HG03103 (cell line): ENCODE measurements around the gene LIN7A.
"Not testable (repeated sequence)": the region's sequence is repeated elsewhere in the genome, so short reads cannot be mapped to it uniquely, and the experiment has no call there.

Experiments used
- ATAC-seq: cut with Tn5 transposase; IDR thresholded peaks from one replicate; pipeline ENCODE4 v1.9.1; 2021; ENCODE audit warnings: low read depth; ENCODE audit not compliant: unreplicated experiment

The LIN7A gene

DNA sequence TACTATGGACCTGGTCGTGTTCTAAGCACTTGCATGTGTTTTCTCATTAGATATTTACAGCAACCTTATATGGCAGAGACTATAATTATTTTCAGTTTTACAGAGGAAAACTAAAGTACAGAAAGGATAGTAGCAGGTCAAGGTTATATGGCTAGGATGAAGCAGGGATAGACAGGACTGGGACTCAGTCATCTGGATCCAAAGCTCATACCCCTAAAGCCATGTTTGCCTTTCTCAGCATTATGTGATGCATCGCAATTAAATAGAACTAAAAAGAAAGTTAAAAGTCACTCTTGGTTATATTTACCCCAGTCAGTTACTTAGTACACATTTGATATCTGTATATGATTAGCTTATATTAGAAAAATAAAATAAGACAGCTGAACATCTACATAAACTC, 13.3 kb downstream of the LIN7A start:
- no peak for ATAC-seq

GRCh38 chr12:80920006-80920405, 17.7 kb downstream of the LIN7A start:
- ATAC-seq = no peak

GRCh38 chr12:80917651-80918050, 20.1 kb downstream of the LIN7A start:
- no peak for ATAC-seq

GRCh38 chr12:80912901-80913770, 24.6 kb downstream of the LIN7A start:
- no peak for ATAC-seq

- no peak for ATAC-seq
These were observed 28.4 kb downstream of the LIN7A start for GRCh38 chr12:80909370-80909769.

DNA sequence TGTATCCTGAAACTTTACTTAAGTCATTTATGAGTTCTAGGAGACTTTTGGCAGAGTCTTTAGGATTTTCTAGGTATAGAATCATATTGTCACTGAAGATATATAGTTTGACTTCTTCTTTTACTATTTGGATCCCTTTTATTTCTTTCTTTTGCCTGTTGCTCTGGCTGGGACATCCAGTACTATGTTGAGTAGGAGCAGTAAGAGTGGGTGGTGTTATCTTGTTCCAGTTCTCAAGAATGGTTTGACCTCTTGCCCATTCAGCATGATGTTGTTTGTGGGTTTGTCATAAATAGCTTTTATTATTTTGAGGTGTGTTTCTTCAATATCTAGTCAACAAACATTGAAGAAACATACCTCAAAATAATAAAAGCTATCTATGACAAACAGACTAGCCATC, 35.0 kb downstream of the LIN7A start:
- no peak for ATAC-seq

DNA sequence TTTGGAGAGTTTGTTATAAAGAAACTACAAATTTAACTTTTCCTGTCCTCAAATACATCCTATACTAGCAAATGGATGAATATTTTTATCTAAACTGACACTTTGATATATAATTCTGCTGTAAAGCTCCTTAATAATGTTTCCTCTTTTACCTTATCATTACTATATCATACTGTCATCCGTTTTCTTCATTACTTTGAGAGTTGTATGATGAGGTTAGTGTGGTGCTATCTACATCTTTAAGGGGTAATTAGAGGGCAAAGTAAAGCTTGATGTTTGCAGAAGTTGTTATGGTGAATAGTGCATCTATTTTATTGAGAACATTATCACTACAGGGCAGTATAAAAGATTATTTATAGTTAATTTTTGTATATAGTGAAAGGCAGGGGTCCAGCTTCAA, 36.1 kb downstream of the LIN7A start:
- no peak for ATAC-seq

- ATAC-seq = no peak
These were observed 42.5 kb downstream of the LIN7A start for GRCh38 chr12:80895240-80895639.

DNA sequence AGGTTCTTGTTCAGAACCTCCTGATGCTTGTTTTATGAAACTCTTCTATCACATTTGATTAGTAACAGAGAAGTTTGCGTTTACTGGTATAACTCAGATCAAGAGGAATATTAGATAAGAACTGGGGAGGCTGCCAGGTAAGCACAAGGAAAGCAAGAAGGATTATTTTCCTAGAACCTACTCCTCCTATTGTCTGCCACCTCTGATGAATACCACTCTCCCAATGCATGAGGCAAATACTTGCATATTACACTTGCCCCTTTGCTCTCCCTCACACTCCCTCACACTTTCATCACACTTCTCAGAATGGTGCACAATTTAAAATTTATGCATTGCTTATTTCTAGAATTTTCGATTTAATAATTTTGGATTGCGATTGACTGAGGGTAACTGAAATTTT, 43.6 kb downstream of the LIN7A start:
- ATAC-seq = no peak

GRCh38 chr12:80892597-80893445, 44.9 kb downstream of the LIN7A start:
- ATAC-seq = no peak

GRCh38 chr12:80884651-80885050, 53.1 kb downstream of the LIN7A start:
- ATAC-seq = no peak

- no peak for ATAC-seq
These were observed 56.6 kb downstream of the LIN7A start for GRCh38 chr12:80881106-80881505.

DNA sequence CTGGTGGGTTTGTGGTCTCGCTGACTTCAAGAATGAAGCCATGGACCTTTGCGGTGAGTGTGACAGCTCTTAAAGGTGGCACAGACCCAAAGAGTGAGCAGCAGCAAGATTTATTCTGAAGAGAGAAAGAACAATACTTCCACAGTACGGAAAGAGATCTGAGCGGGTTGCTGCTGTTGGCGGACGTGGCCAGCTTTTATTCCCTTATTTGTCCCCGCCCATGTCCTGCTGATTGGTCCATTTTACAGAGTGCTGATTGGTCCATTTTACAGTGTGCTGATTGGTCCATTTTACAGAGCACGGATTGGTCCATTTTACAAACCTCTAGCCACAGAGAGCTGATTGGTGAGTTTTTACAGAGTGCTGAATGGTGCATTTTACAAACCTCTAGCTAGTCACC, 59.3 kb downstream of the LIN7A start:
- not testable (repeated sequence) for ATAC-seq

DNA sequence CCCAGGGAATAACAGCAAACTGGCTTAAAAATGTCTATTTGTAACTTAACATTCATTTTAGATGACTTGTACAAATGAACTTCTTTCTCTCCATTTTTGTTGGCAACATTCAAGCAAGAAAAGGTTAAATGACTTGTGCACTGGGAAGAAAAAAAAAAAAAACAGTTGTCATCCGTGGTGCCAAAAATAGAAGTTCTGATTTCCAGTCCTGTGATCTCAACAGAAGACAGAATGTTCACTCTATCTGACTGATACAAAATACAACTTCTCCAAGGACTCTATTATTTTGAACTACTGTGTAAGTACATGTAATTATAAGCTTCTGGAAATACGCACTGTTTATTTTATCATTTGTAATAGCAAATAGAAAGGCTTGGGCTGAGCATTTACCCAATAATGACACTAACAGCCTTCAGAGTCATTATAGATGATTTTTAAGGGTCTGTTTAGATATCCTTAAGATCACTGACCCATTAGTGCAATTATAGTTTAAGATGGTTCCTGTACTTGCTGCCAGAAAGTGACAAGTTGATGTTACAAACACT, 59.9 kb downstream of the LIN7A start:
- no peak for ATAC-seq

- ATAC-seq = no peak
These were observed 65.7 kb downstream of the LIN7A start for GRCh38 chr12:80872053-80872452.

- ATAC-seq = no peak
These were observed 68.5 kb downstream of the LIN7A start for GRCh38 chr12:80869264-80869663.

DNA sequence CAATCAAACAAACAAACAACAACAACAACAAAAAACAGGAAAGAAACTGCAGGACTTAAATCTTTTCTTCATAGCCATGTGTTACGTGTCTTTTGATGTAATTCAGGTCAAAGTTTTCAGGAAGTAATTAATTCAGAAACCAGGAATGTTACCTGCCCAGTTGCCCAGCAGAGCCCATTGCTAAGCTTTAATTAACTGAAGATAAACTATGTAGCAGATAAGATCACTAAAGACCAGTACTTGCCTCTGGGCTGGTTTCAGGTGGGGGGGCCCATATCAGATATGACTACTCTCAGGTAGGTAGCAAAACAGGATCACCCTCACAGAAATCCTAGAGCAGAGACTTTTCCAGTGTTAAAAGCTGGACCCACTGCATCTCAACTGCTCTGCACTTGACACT, 69.2 kb downstream of the LIN7A start:
- no peak for ATAC-seq

GRCh38 chr12:80867941-80868340, 69.8 kb downstream of the LIN7A start:
- ATAC-seq = no peak

DNA sequence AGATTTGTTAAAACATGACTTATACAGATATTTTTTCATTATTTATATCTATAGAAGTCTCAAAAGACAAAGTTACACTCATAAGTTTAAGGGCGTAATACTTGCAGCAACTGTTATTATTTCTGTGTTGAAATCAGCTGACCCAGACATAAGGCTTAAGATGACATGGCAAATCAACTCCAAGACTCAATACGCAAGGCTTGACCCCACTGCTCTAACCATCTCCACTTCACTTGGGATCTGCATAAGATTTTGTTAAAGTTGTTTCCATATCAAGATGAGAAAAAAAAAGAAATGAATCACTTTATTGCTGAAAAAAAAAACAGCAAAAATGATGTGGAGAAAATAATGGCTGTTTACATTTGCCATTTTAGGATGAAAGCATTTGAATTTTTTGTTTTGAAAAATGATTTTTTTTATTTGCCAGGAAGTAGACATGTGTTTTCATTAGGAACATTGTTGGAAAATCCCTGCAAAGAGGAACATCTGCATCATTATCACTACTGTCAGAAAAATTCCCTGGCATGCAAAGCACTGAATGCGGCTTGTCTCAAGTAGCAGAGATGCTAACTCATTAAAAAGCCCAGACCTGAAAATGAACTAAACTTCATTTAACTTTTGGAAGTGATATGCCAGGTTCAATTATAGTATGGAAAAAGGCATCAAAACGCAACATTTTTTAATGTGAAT, 73.5 kb downstream of the LIN7A start:
- ATAC-seq = no peak

DNA sequence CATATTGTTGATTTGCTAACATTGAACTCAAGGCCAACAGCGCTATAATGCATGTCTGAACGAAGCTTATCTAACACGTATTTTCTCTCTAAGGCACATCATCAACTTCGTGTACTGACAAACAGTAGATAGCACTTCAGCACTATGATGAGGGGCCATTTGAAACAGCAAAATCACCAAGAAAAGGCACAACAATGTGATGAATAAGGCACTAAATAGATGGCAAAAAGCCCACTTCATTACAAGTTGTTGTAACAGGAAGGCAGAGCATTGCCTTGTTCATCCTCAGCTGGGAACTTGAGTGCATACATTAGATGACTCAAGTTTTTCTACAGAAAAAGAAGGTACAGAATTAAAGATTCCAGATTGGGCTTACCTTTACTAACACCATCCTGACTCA, 75.2 kb downstream of the LIN7A start:
- ATAC-seq = no peak
